Sigmoid colon (tissue), 7 donors: Measurements from ENCODE around the gene LAMB1. TPM values are rescaled to one million over a fixed set of nuclear protein-coding genes. Genes with fewer than 3 reads are reported as not detected.

Source experiments
- DNase-seq: peaks from one replicate; pipeline ENCODE4 v3.0.0-alpha.2; 2019
- H3K27ac ChIP-seq, 4 donors: fragments of 200-600 bp; sonication (generic); one replicate each; pipeline ENCODE4 v1.5.1; 2016 to 2019; ENCODE audit warnings: mild to moderate bottlenecking in 1 of 4
- H3K27me3 ChIP-seq, 3 donors: fragments of 200-600 bp; sonication (generic); one replicate each; pipeline ENCODE4 v1.5.1; 2019; ENCODE audit warnings: mild to moderate bottlenecking in 1 of 3
- H3K36me3 ChIP-seq, 4 donors: fragments of 200-600 bp; sonication (generic); one replicate each; pipeline ENCODE4 v1.5.1; 2016 to 2019
- H3K4me1 ChIP-seq, 4 donors: fragments of 200-600 bp; sonication (generic); one replicate each; pipeline ENCODE4 v1.5.1; 2017 to 2019
- H3K4me3 ChIP-seq, 4 donors: fragments of 200-600 bp; sonication (generic); one replicate each; pipeline ENCODE4 v1.5.1; 2017 to 2019; ENCODE audit warnings: mild to moderate bottlenecking in 2 of 4, moderate library complexity in 1 of 4
- H3K9me3 ChIP-seq, 4 donors: fragments of 200-600 bp in 3 of 4; sonication (generic) in 3 of 4; one replicate each; pipeline versions ENCODE4 v1.5.1 to v1.6.1; 2013 to 2019
- CTCF ChIP-seq, 4 experiments: fragments of 450-650 bp in 3 of 4; fragments of 200-600 bp in 1 of 4; IDR thresholded peaks; one replicate each; pipeline ENCODE4 v1.5.1; 2016 to 2019; ENCODE audit warnings: antibody characterized with exemption in 4 of 4, mild to moderate bottlenecking in 3 of 4, moderate library complexity in 2 of 4
- EP300 ChIP-seq, 4 donors: sonication (generic); formaldehyde crosslinking; IDR thresholded peaks; one replicate each; pipeline ENCODE4 v1.6.1; 2017; ENCODE audit warnings: antibody characterized with exemption in 4 of 4
- POLR2A ChIP-seq, 2 donors: fragments of 450-650 bp; IDR thresholded peaks; one replicate each; pipeline ENCODE4 v1.6.1; 2016; ENCODE audit warnings: antibody characterized with exemption in 2 of 2, mild to moderate bottlenecking in 2 of 2, moderate library complexity in 2 of 2
- POLR2AphosphoS5 ChIP-seq, 4 donors: sonication (generic); formaldehyde crosslinking; IDR thresholded peaks; one replicate each; pipeline ENCODE4 v1.6.1; 2017; ENCODE audit warnings: antibody characterized with exemption in 4 of 4
- WGBS, 2 donors: extraction: QIAGEN DNeasy Blood & Tissue Kit; methylation state at CpG; one replicate each; pipeline ENCODE4 v1.1.7; 2013; 5-methylcytosine and 5-hydroxymethylcytosine counted together
- intact Hi-C: fragments of 100-400 bp; cut with DNase I; formaldehyde crosslinking; loops from one replicate; pipeline ENCODE4 v1.15.1; 2023
- polyA plus RNA-seq, 3 donors: library from polyadenylated mRNA; stranded (reverse); fragments of 200-250 nt; gene quantifications; one replicate each; pipeline ENCODE4 v1.2.3, GENCODE V29; 2013
- total RNA-seq, 4 donors: library from RNA; depleted of rRNA; stranded (reverse); fragments of >200 nt; gene quantifications; one replicate each; pipeline ENCODE4 v1.1.0, GENCODE V29; 2016
- donor health status: healthy with polysubstance abuse.
- donor health status: Bipolar disorder and iron deficiency.
- donor health status: healthy.

The LAMB1 gene
- total and polyA plus RNA-seq, 7 donors = 16.9 to 246 (median 161) TPM

- DNase-seq = no peak
- WGBS, 2 donors = 65 to 81% methylated on average over 6 of the region's 6 CpGs
- no peaks in the 10 kb centered on the region for H3K36me3 ChIP-seq
- H3K4me1 ChIP-seq = peaks cover 0 to 32% (median 18%) of the 10 kb centered on the region in 4 donors
- TF ChIP-seq POLR2A (IDR thresholded peaks at IDR 0.05) (no peak), EP300 (IDR thresholded peaks at IDR 0.05) (no peak), CTCF (IDR thresholded peaks at IDR 0.05) (no peak), POLR2AphosphoS5 (IDR thresholded peaks at IDR 0.05) (no peak)
- no peaks in the 10 kb centered on the region for H3K27me3 ChIP-seq
- no peak overlapping the region for H3K27ac ChIP-seq
- intact Hi-C loops = no loop called here
- no peak overlapping the region for H3K4me3 ChIP-seq
- no peaks in the 10 kb centered on the region for H3K9me3 ChIP-seq
Observed at GRCh38 chr7:108046952-108047506, 44.1 kb upstream of the LAMB1 start.

GRCh38 chr7:108045669-108046068 lies 42.7 kb upstream of the LAMB1 start:
- 76 to 78% methylated on average over 1 of the region's 1 CpG for WGBS, 2 donors
- no peak for TF ChIP-seq POLR2A (IDR thresholded peaks at IDR 0.05)
- no peak for TF ChIP-seq EP300 (IDR thresholded peaks at IDR 0.05)
- no peak for TF ChIP-seq CTCF (IDR thresholded peaks at IDR 0.05)
- no peak for TF ChIP-seq POLR2AphosphoS5 (IDR thresholded peaks at IDR 0.05)
- Histone ChIP-seq H3K36me3 (no peaks in the 10 kb centered on the region), H3K27ac (peak overlapping the region in 2 of 4 donors; percentile 20 to 54), H3K4me3 (no peak overlapping the region), H3K27me3 (no peaks in the 10 kb centered on the region), H3K4me1 (peaks cover 0 to 19% (median 12%) of the 10 kb centered on the region in 4 donors), H3K9me3 (no peaks in the 10 kb centered on the region)
- intact Hi-C loops = no loop called here
- DNase-seq = no peak

- TF ChIP-seq POLR2AphosphoS5 (IDR thresholded peaks at IDR 0.05) = peak in 1 of 4 donors; percentile 17
- no peak for TF ChIP-seq POLR2A (IDR thresholded peaks at IDR 0.05)
- Histone ChIP-seq H3K4me3 (no peak overlapping the region), H3K9me3 (no peaks in the 10 kb centered on the region), H3K36me3 (no peaks in the 10 kb centered on the region), H3K27me3 (no peaks in the 10 kb centered on the region), H3K27ac (peak overlapping the region in 3 of 4 donors; percentile 12 to 54 (median 20)), H3K4me1 (peaks cover 0 to 16% (median 9%) of the 10 kb centered on the region in 4 donors)
- WGBS, 2 donors = 46 to 62% methylated on average over 1 of the region's 1 CpG
- DNase-seq = no peak
- intact Hi-C loops = no loop called here
Observed at GRCh38 chr7:108045154-108045553, 42.2 kb upstream of the LAMB1 start.

GRCh38 chr7:108044345-108044744 lies 41.4 kb upstream of the LAMB1 start:
- TF ChIP-seq POLR2AphosphoS5 (IDR thresholded peaks at IDR 0.05) (no peak), POLR2A (IDR thresholded peaks at IDR 0.05) (no peak), CTCF (IDR thresholded peaks at IDR 0.05) (no peak), EP300 (IDR thresholded peaks at IDR 0.05) (no peak)
- intact Hi-C loops = no loop called here
- H3K27ac ChIP-seq = peak overlapping the region in 2 of 4 donors; percentile 12 to 54
- no peaks in the 10 kb centered on the region for H3K27me3 ChIP-seq
- DNase-seq = no peak
- WGBS, 2 donors = 93% methylated on average over 2 of the region's 2 CpGs
- H3K4me1 ChIP-seq = peaks cover 0 to 16% (median 9%) of the 10 kb centered on the region in 4 donors
- H3K36me3 ChIP-seq = no peaks in the 10 kb centered on the region
- no peak overlapping the region for H3K4me3 ChIP-seq
- no peaks in the 10 kb centered on the region for H3K9me3 ChIP-seq

GRCh38 chr7:108038986-108039385 lies 36.0 kb upstream of the LAMB1 start:
- intact Hi-C loops = no loop called here
- Histone ChIP-seq H3K27me3 (no peaks in the 10 kb centered on the region), H3K9me3 (no peaks in the 10 kb centered on the region), H3K4me1 (peaks cover 0 to 4% (median 0%) of the 10 kb centered on the region in 4 donors), H3K27ac (no peak overlapping the region), H3K36me3 (no peaks in the 10 kb centered on the region), H3K4me3 (no peak overlapping the region)
- DNase-seq = no peak
- TF ChIP-seq EP300 (IDR thresholded peaks at IDR 0.05) (no peak), POLR2A (IDR thresholded peaks at IDR 0.05) (no peak), POLR2AphosphoS5 (IDR thresholded peaks at IDR 0.05) (no peak), CTCF (IDR thresholded peaks at IDR 0.05) (no peak)
